Measurements from ENCODE around the gene VSTM2B. TPM values are rescaled to one million over a fixed set of nuclear protein-coding genes. Genes with fewer than 3 reads are reported as not detected.

The VSTM2B gene
- polyA plus RNA-seq, 4 donors, result 0.19 to 0.65 (median 0.45) TPM

- DNase-seq (ENCODE audit: low read depth in 4 of 4, low spot score in 3 of 4), result no peak
Observed at GRCh38 chr19:29495091-29495490, 30.7 kb upstream of the VSTM2B start.

- no peak for DNase-seq (ENCODE audit: low read depth in 4 of 4, low spot score in 3 of 4)
Observed at GRCh38 chr19:29495901-29496441, 29.8 kb upstream of the VSTM2B start.

- DNase-seq (ENCODE audit: low read depth in 4 of 4, low spot score in 3 of 4), result no peak
Observed at GRCh38 chr19:29497241-29497640, 28.6 kb upstream of the VSTM2B start.

GRCh38 chr19:29497686-29498436 lies 27.9 kb upstream of the VSTM2B start:
- no peak for DNase-seq (ENCODE audit: low read depth in 4 of 4, low spot score in 3 of 4)

GRCh38 chr19:29499261-29499920 lies 26.4 kb upstream of the VSTM2B start:
- DNase-seq (ENCODE audit: low read depth in 4 of 4, low spot score in 3 of 4), result no peak

GRCh38 chr19:29499921-29500590 lies 25.7 kb upstream of the VSTM2B start:
- DNase-seq (ENCODE audit: low read depth in 4 of 4, low spot score in 3 of 4), result no peak

GRCh38 chr19:29501816-29502580 lies 23.8 kb upstream of the VSTM2B start:
- DNase-seq (ENCODE audit: low read depth in 4 of 4, low spot score in 3 of 4), result no peak

GRCh38 chr19:29502581-29502850 lies 23.3 kb upstream of the VSTM2B start:
- no peak for DNase-seq (ENCODE audit: low read depth in 4 of 4, low spot score in 3 of 4)

- DNase-seq (ENCODE audit: low read depth in 4 of 4, low spot score in 3 of 4), result no peak
Observed at GRCh38 chr19:29503140-29503758, 22.5 kb upstream of the VSTM2B start.

GRCh38 chr19:29503785-29504184 lies 22.0 kb upstream of the VSTM2B start:
- no peak for DNase-seq (ENCODE audit: low read depth in 4 of 4, low spot score in 3 of 4)

GRCh38 chr19:29504454-29504853 lies 21.3 kb upstream of the VSTM2B start:
- no peak for DNase-seq (ENCODE audit: low read depth in 4 of 4, low spot score in 3 of 4)

- DNase-seq (ENCODE audit: low read depth in 4 of 4, low spot score in 3 of 4), result no peak
Observed at GRCh38 chr19:29505097-29505824, 20.5 kb upstream of the VSTM2B start.

GRCh38 chr19:29506619-29506911 lies 19.2 kb upstream of the VSTM2B start:
- DNase-seq (ENCODE audit: low read depth in 4 of 4, low spot score in 3 of 4), result no peak

GRCh38 chr19:29507081-29507860 lies 18.5 kb upstream of the VSTM2B start:
- DNase-seq (ENCODE audit: low read depth in 4 of 4, low spot score in 3 of 4), result no peak

- no peak for DNase-seq (ENCODE audit: low read depth in 4 of 4, low spot score in 3 of 4)
Observed at GRCh38 chr19:29508181-29508580, 17.6 kb upstream of the VSTM2B start.

- DNase-seq (ENCODE audit: low read depth in 4 of 4, low spot score in 3 of 4), result no peak
Observed at GRCh38 chr19:29509456-29509855, 16.3 kb upstream of the VSTM2B start.

- no peak for DNase-seq (ENCODE audit: low read depth in 4 of 4, low spot score in 3 of 4)
Observed at GRCh38 chr19:29510701-29511265, 15.0 kb upstream of the VSTM2B start.

- no peak for DNase-seq (ENCODE audit: low read depth in 4 of 4, low spot score in 3 of 4)
Observed at GRCh38 chr19:29511768-29512167, 14.0 kb upstream of the VSTM2B start.

GRCh38 chr19:29512748-29513147 lies 13.0 kb upstream of the VSTM2B start:
- no peak for DNase-seq (ENCODE audit: low read depth in 4 of 4, low spot score in 3 of 4)

All from right renal pelvis (tissue), 4 donors.